Endothelial cell of umbilical vein (primary cell): ENCODE results near the gene TTC21B. TPM values are rescaled to one million over a fixed set of nuclear protein-coding genes. Genes with fewer than 3 reads are reported as not detected.

Experiments used
- BruUV-seq: library from RNA; stranded (reverse); fragments of 400-500 nt; replicated peaks from 2 replicates; lab custom pipeline; 2021; lab: Mats Ljungman, UMichigan
- CTCF ChIA-PET: fragments of 300-600, 350-600 bp; sonication (Branson Sonifier 250); formaldehyde crosslinking; loops from one replicate; lab custom pipeline; 2021; ENCODE audit warnings: antibody characterized with exemption, inconsistent platforms; lab: Charles Lee
- POLR2A ChIA-PET: fragments of 300-600, 350-600 bp; sonication (Branson Sonifier 250); formaldehyde crosslinking; loops from one replicate; lab custom pipeline; 2021; ENCODE audit warnings: antibody characterized with exemption, inconsistent platforms; lab: Charles Lee
- DNase-seq: peaks from one replicate; pipeline ENCODE4 v3.0.0-alpha.2; 2011; ENCODE audit warnings: low read depth, low spot score
- FAIRE-seq: peaks from 2 replicates; lab custom pipeline; 2011; peaks lifted over from hg19 to GRCh38; lab: Jason Lieb, UNC
- H2AFZ ChIP-seq: 2 replicates; pipeline ENCODE4 v1.6.0; 2012; ENCODE audit warnings: low read depth, low read length, control low read depth, inconsistent platforms
- H3K27ac ChIP-seq: 2 replicates; pipeline ENCODE4 v1.5.1; 2011; ENCODE audit warnings: low read depth, mild to moderate bottlenecking, control low read depth, low read length, moderate library complexity; ENCODE audit not compliant: insufficient read depth
- H3K27me3 ChIP-seq, 2 experiments: 2 replicates each; pipeline versions ENCODE4 v1.6.0 to v1.6.1; 2011; ENCODE audit warnings: low read length in 2 of 2, mixed read lengths in 1 of 2; ENCODE audit not compliant: control insufficient read depth in 2 of 2, insufficient read depth in 2 of 2
- H3K36me3 ChIP-seq, 2 experiments: 2 replicates in 1 of 2; 3 replicates in 1 of 2; pipeline ENCODE4 v1.5.1; 2011; ENCODE audit warnings: low read length in 2 of 2, mild to moderate bottlenecking in 1 of 2, moderate library complexity in 1 of 2; ENCODE audit not compliant: control insufficient read depth in 2 of 2, insufficient read depth in 2 of 2; ENCODE audit errors: extremely low read depth in 1 of 2
- H3K4me1 ChIP-seq: 3 replicates; pipeline ENCODE4 v1.5.1; 2011; ENCODE audit warnings: mild to moderate bottlenecking, low read length; ENCODE audit not compliant: control insufficient read depth, insufficient read depth; ENCODE audit errors: extremely low read depth
- H3K4me2 ChIP-seq: 2 replicates; pipeline ENCODE4 v1.6.1; 2011; ENCODE audit warnings: low read length, control low read depth, mixed read lengths; ENCODE audit not compliant: insufficient read depth
- H3K4me3 ChIP-seq, 3 experiments: fragments of 200-600 bp in 1 of 3; sonication (generic), shearing (Covaris generic) in 1 of 3; replicated peaks in 1 of 3; 2 replicates each; pipeline ENCODE4 v1.5.1; 2011 to 2016; ENCODE audit warnings: control low read depth in 3 of 3, low read length in 3 of 3, mild to moderate bottlenecking in 2 of 3, inconsistent platforms in 1 of 3, low read depth in 1 of 3, moderate library complexity in 1 of 3; ENCODE audit not compliant: insufficient read depth in 1 of 3
- H3K79me2 ChIP-seq: 2 replicates; pipeline ENCODE4 v1.6.0; 2012; ENCODE audit warnings: low read length, inconsistent platforms; ENCODE audit not compliant: control insufficient read depth, insufficient read depth
- H3K9ac ChIP-seq: replicated peaks from 2 replicates; pipeline ENCODE3; 2011; ENCODE audit warnings: low read length, control low read depth; ENCODE audit not compliant: insufficient read depth; ENCODE audit errors: extremely low read depth
- H3K9me1 ChIP-seq: replicated peaks from 3 replicates; pipeline ENCODE4 v1.6.0; 2011; ENCODE audit warnings: mild to moderate bottlenecking, low read length; ENCODE audit not compliant: control insufficient read depth, insufficient read depth; ENCODE audit errors: extremely low read depth
- H3K9me3 ChIP-seq: replicated peaks from 2 replicates; pipeline ENCODE4 v1.5.1; 2012; ENCODE audit warnings: low read length, inconsistent platforms; ENCODE audit not compliant: control insufficient read depth, insufficient read depth
- H4K20me1 ChIP-seq: replicated peaks from 2 replicates; pipeline ENCODE3; 2011; ENCODE audit warnings: mild to moderate bottlenecking, low read length; ENCODE audit not compliant: control insufficient read depth, insufficient read depth; ENCODE audit errors: extremely low read depth
- EZH2 ChIP-seq: IDR thresholded peaks from 2 replicates; pipeline ENCODE4 v1.6.1; 2012; ENCODE audit warnings: borderline replicate concordance, low read depth, mild to moderate bottlenecking, moderate library complexity, low read length, inconsistent platforms; ENCODE audit not compliant: severe bottlenecking
- FOS ChIP-seq: IDR thresholded peaks from 2 replicates; pipeline ENCODE4 v1.6.1; 2011; ENCODE audit warnings: mild to moderate bottlenecking, low read length, moderate library complexity, borderline replicate concordance; ENCODE audit not compliant: insufficient read depth
- GATA2 ChIP-seq: IDR thresholded peaks from 2 replicates; pipeline ENCODE4 v1.7.0; 2011; ENCODE audit warnings: low read depth, mild to moderate bottlenecking, moderate library complexity, mixed read lengths, low read length; ENCODE audit not compliant: insufficient read length, insufficient read depth
- JUN ChIP-seq: IDR thresholded peaks from 2 replicates; pipeline ENCODE4 v1.6.1; 2011; ENCODE audit warnings: borderline replicate concordance, low read depth; ENCODE audit not compliant: insufficient read length, insufficient read depth
- MYC ChIP-seq: IDR thresholded peaks from one replicate; pipeline ENCODE4 v1.6.1; 2011; ENCODE audit warnings: mild to moderate bottlenecking, low read depth, low read length
- POLR2A ChIP-seq: IDR thresholded peaks from 2 replicates; pipeline ENCODE4 v1.6.1; 2012; ENCODE audit warnings: low read depth, mild to moderate bottlenecking, control low read depth, low read length
- POLR2AphosphoS5 ChIP-seq: IDR thresholded peaks from 2 replicates; pipeline ENCODE4 v1.6.1; 2012; ENCODE audit warnings: low read depth, mild to moderate bottlenecking, control low read depth, low read length, moderate library complexity; ENCODE audit not compliant: insufficient read depth
- dilution Hi-C: fragments of 300-500 bp; cut with MboI; formaldehyde crosslinking; loops from one replicate; pipeline ENCODE4 v1.15.0; 2019; ENCODE audit warnings: low sequenced_read_pairs; ENCODE audit not compliant: extremely low pct_ligation_motif_present
- intact Hi-C: fragments of 100-400 bp; cut with micrococcal nuclease; formaldehyde crosslinking; loops from one replicate; pipeline ENCODE4 v1.10.0; 2022
- polyA plus RNA-seq, 4 experiments: library from polyadenylated mRNA; depleted of rRNA in 3 of 4; stranded (reverse) in 3 of 4; unstranded in 1 of 4; fragments of >200 nt; gene quantifications; 2 replicates each; pipeline versions ENCODE4 v1.2.1 to v1.2.3, GENCODE V29; 2011 to 2012; ENCODE audit warnings: missing spikeins in 1 of 4
- total RNA-seq: library from RNA; stranded (reverse); gene quantifications from 2 replicates; pipeline ENCODE4 v1.2.3, GENCODE V29; 2021
- TF ChIP-seq, protein P1 (sequence below), 2 donors: IDR thresholded peaks; 1 replicate in 1 of 2; 2 replicates in 1 of 2; pipeline ENCODE4 v1.5.1; 2011; ENCODE audit warnings: low read length in 2 of 2, mild to moderate bottlenecking in 2 of 2, moderate library complexity in 2 of 2, control low read depth in 1 of 2, inconsistent platforms in 1 of 2, low read depth in 1 of 2; ENCODE audit not compliant: insufficient read depth in 1 of 2; ENCODE audit errors: extremely low read depth in 1 of 2
- TF ChIP-seq, protein P2 (sequence below): IDR thresholded peaks from 2 replicates; pipeline ENCODE4 v1.6.1; 2011; ENCODE audit not compliant: insufficient read depth, insufficient read length

TTC21B gene
- total and polyA plus RNA-seq, 2 donors (not counting 3 experiments of a cell fraction or from before 2014, with no cell fraction given) = 8.0 to 21.9 TPM

DNA sequence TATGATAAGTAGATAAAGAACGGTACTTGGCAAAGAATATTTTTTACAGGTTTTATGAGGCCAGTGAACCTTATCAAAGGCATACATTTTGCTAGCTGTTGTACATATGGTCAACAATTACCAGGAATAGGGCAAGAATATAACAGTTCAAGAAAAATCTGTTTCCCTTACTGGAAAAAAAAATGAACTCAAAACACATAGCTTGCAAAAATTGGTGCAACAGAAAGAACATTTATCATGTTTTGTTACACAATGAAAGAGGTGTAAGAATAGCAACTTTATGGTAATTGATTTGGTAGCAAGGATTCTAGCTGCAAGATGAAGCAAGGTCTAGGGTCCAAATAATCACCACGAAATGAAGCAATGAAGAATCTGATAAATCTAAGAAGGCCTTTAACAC is 41.6 kb downstream of the TTC21B start:
- BruUV-seq = no TSS peak
- no peak overlapping the region for H3K4me3 ChIP-seq
- TF ChIP-seq MYC (no peak), JUN (no peak), POLR2AphosphoS5 (no peak), EZH2 (no peak), FOS (no peak), GATA2 (no peak), POLR2A (no peak)
- TF ChIP-seq, protein P1, sequence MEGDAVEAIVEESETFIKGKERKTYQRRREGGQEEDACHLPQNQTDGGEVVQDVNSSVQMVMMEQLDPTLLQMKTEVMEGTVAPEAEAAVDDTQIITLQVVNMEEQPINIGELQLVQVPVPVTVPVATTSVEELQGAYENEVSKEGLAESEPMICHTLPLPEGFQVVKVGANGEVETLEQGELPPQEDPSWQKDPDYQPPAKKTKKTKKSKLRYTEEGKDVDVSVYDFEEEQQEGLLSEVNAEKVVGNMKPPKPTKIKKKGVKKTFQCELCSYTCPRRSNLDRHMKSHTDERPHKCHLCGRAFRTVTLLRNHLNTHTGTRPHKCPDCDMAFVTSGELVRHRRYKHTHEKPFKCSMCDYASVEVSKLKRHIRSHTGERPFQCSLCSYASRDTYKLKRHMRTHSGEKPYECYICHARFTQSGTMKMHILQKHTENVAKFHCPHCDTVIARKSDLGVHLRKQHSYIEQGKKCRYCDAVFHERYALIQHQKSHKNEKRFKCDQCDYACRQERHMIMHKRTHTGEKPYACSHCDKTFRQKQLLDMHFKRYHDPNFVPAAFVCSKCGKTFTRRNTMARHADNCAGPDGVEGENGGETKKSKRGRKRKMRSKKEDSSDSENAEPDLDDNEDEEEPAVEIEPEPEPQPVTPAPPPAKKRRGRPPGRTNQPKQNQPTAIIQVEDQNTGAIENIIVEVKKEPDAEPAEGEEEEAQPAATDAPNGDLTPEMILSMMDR (IDR thresholded peaks at IDR 0.05; ENCODE audit: extremely low read depth in 1 of 2, insufficient read depth in 1 of 2, low read depth in 1 of 2, low read length in 2 of 2) = no peak
- TF ChIP-seq, protein P2, sequence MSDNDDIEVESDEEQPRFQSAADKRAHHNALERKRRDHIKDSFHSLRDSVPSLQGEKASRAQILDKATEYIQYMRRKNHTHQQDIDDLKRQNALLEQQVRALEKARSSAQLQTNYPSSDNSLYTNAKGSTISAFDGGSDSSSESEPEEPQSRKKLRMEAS = no peak
- intact Hi-C loops (no loop called here), dilution Hi-C loops (no loop called here)
- no peak overlapping the region for H3K4me2 ChIP-seq
- peaks cover 22% of the 10 kb centered on the region for H3K4me1 ChIP-seq
- H3K9me3 ChIP-seq = no peaks in the 10 kb centered on the region
- H3K27me3 ChIP-seq = no peaks in the 10 kb centered on the region
- H2AFZ ChIP-seq = no peak overlapping the region
- POLR2A ChIA-PET = no interaction called here
- DNase-seq = no peak
- no peak overlapping the region for H3K9ac ChIP-seq
- CTCF ChIA-PET = interaction anchor here (1.2 to 2.0 kb wide), 2 partner anchors 23 to 38 kb away, joined by 3 to 8 read pairs; no protein-coding TSS in a partner anchor
- no peaks in the 10 kb centered on the region for H4K20me1 ChIP-seq
- no peak overlapping the region for H3K27ac ChIP-seq
- peaks cover 0 to 2% of the 10 kb centered on the region in 2 experiments for H3K36me3 ChIP-seq
- H3K9me1 ChIP-seq = no peaks in the 10 kb centered on the region
- no peak for FAIRE-seq
- H3K79me2 ChIP-seq = no peaks in the 10 kb centered on the region
